ENCODE results near the gene PON2. TPM values are rescaled to one million over a fixed set of nuclear protein-coding genes. Genes with fewer than 3 reads are reported as not detected.
A peak's percentile ranks its signal among the peaks of the same experiment; 100 is the strongest.

The PON2 gene
- total RNA-seq, 1 experiment from 2014 or later: 141 TPM

GRCh38 chr7:95444796-95445195, 10.0 kb upstream of the PON2 start:
- Histone ChIP-seq H3K27me3 (replicated peaks; ENCODE audit: control insufficient read depth, insufficient read depth, low read length) (no peaks in the 10 kb centered on the region), H3K4me1 (peaks cover 37% of the 10 kb centered on the region), H3K9me3 (no peaks in the 10 kb centered on the region), H3K4me3 (ENCODE audit: low read depth, low read length) (no peak overlapping the region), H3K36me3 (ENCODE audit: control insufficient read depth, insufficient read depth, low read length) (no peaks in the 10 kb centered on the region)
- CTCF ChIA-PET: interaction anchor here (0.7 kb wide), 1 partner anchor 967 kb away, joined by 4 read pairs; no protein-coding TSS in a partner anchor
- Mint-ChIP-seq H3K9me3 (ENCODE audit: unreplicated experiment) (no peaks in the 10 kb centered on the region), H3K4me3 (ENCODE audit: unreplicated experiment) (no peak overlapping the region), H3K27me3 (ENCODE audit: insufficient read depth, unreplicated experiment) (no peaks in the 10 kb centered on the region), H3K27ac (ENCODE audit: unreplicated experiment) (no peak overlapping the region), H3K36me3 (ENCODE audit: insufficient read depth, unreplicated experiment) (peaks cover 7% of the 10 kb centered on the region), H3K4me1 (ENCODE audit: low read depth, unreplicated experiment) (peaks cover 22% of the 10 kb centered on the region)
- no TSS peak for BruUV-seq (replicated peaks)
- no peak for DNase-seq
- intact Hi-C loops (cut with micrococcal nuclease; ENCODE audit: unreplicated experiment): loop anchor here (5.0 kb wide), 1 partner anchor 858 kb away; no protein-coding TSS in a partner anchor
- POLR2A ChIA-PET: no interaction called here
- no peak for TF ChIP-seq CTCF (IDR thresholded peaks at IDR 0.05; ENCODE audit: insufficient read depth in 1 of 2, low read depth in 1 of 2, low read length in 1 of 2, severe bottlenecking in 1 of 2, unreplicated experiment in 1 of 2)

- H3K4me1 ChIP-seq: peaks cover 61% of the 10 kb centered on the region
- H3K4me3 Mint-ChIP-seq (ENCODE audit: unreplicated experiment): peak overlapping the region; percentile 70
- peaks cover 7% of the 10 kb centered on the region for H3K36me3 Mint-ChIP-seq (ENCODE audit: insufficient read depth, unreplicated experiment)
- ChIA-PET CTCF (interaction anchor here (1.1 to 1.5 kb wide), 3 partner anchors 35 to 249 kb away, joined by 3 to 15 read pairs (median 7); partner anchors contain the start of gene PON3), POLR2A (interaction anchor here (0.5 to 1.0 kb wide), 3 partner anchors 29 to 46 kb away, joined by 3 to 4 read pairs (median 3); no protein-coding TSS in a partner anchor)
- DNase-seq: peak; percentile 52 to 82
- BruUV-seq (replicated peaks): TSS peak; percentile 75
- peaks cover 22% of the 10 kb centered on the region for H3K4me1 Mint-ChIP-seq (ENCODE audit: low read depth, unreplicated experiment)
- H3K27me3 Mint-ChIP-seq (ENCODE audit: insufficient read depth, unreplicated experiment): no peaks in the 10 kb centered on the region
- TF ChIP-seq CTCF (IDR thresholded peaks at IDR 0.05; ENCODE audit: insufficient read depth in 1 of 2, low read depth in 1 of 2, low read length in 1 of 2, severe bottlenecking in 1 of 2, unreplicated experiment in 1 of 2): no peak
- H3K27ac Mint-ChIP-seq (ENCODE audit: unreplicated experiment): peak overlapping the region; percentile 85
- no peaks in the 10 kb centered on the region for H3K36me3 ChIP-seq (ENCODE audit: control insufficient read depth, insufficient read depth, low read length)
- intact Hi-C loops (cut with micrococcal nuclease; ENCODE audit: unreplicated experiment): loop anchor here (1.0 to 5.0 kb wide), 4 partner anchors 22 to 861 kb away; partner anchors contain the start of gene PON3
- no peaks in the 10 kb centered on the region for H3K9me3 ChIP-seq
- H3K9me3 Mint-ChIP-seq (ENCODE audit: unreplicated experiment): no peaks in the 10 kb centered on the region
- H3K4me3 ChIP-seq (ENCODE audit: low read depth, low read length): peak overlapping the region; percentile 19
- H3K27me3 ChIP-seq (replicated peaks; ENCODE audit: control insufficient read depth, insufficient read depth, low read length): no peaks in the 10 kb centered on the region
These were observed 6.4 kb upstream of the PON2 start for GRCh38 chr7:95441042-95441823.

- Histone ChIP-seq H3K9me3 (no peaks in the 10 kb centered on the region), H3K36me3 (ENCODE audit: control insufficient read depth, insufficient read depth, low read length) (no peaks in the 10 kb centered on the region), H3K4me1 (peaks cover 67% of the 10 kb centered on the region), H3K4me3 (ENCODE audit: low read depth, low read length) (peak overlapping the region; percentile 19), H3K27me3 (replicated peaks; ENCODE audit: control insufficient read depth, insufficient read depth, low read length) (no peaks in the 10 kb centered on the region)
- H3K4me3 Mint-ChIP-seq (ENCODE audit: unreplicated experiment): peak overlapping the region; percentile 70
- H3K27me3 Mint-ChIP-seq (ENCODE audit: insufficient read depth, unreplicated experiment): no peaks in the 10 kb centered on the region
- peak overlapping the region; percentile 85 for H3K27ac Mint-ChIP-seq (ENCODE audit: unreplicated experiment)
- no peak for TF ChIP-seq CTCF (IDR thresholded peaks at IDR 0.05; ENCODE audit: insufficient read depth in 1 of 2, low read depth in 1 of 2, low read length in 1 of 2, severe bottlenecking in 1 of 2, unreplicated experiment in 1 of 2)
- ChIA-PET POLR2A (interaction anchor here (1.0 kb wide), 1 partner anchor 45 kb away, joined by 3 read pairs; no protein-coding TSS in a partner anchor), CTCF (interaction anchor here (1.1 to 1.5 kb wide), 3 partner anchors 36 to 250 kb away, joined by 3 to 15 read pairs (median 7); partner anchors contain the start of gene PON3)
- TSS peak; percentile 90 for BruUV-seq (replicated peaks)
- intact Hi-C loops (cut with micrococcal nuclease; ENCODE audit: unreplicated experiment): loop anchor here (1.0 to 5.0 kb wide), 4 partner anchors 22 to 862 kb away; partner anchors contain the start of gene PON3
- H3K9me3 Mint-ChIP-seq (ENCODE audit: unreplicated experiment): no peaks in the 10 kb centered on the region
- H3K36me3 Mint-ChIP-seq (ENCODE audit: insufficient read depth, unreplicated experiment): peaks cover 7% of the 10 kb centered on the region
- H3K4me1 Mint-ChIP-seq (ENCODE audit: low read depth, unreplicated experiment): peaks cover 22% of the 10 kb centered on the region
- peak; percentile 67 to 72 for DNase-seq
These were observed 5.7 kb upstream of the PON2 start for GRCh38 chr7:95440394-95441038.
